GM19351 (cell line): Measurements from ENCODE around the gene IL20RA.
A peak's percentile ranks its signal among the peaks of the same experiment; 100 is the strongest.

ENCODE experiments used
- ATAC-seq: cut with Tn5 transposase; IDR thresholded peaks from one replicate; pipeline ENCODE4 v1.9.1; 2021; ENCODE audit warnings: mild to moderate bottlenecking, moderate library complexity; ENCODE audit not compliant: unreplicated experiment

IL20RA gene

GRCh38 chr6:137045222-137045789, 541 bp upstream of the IL20RA start:
- ATAC-seq: no peak

GRCh38 chr6:137043710-137044365, 927 bp downstream of the IL20RA start:
- no peak for ATAC-seq

- no peak for ATAC-seq
Measured at GRCh38 chr6:137040393-137040792, 4.4 kb downstream of the IL20RA start.

GRCh38 chr6:137039010-137039409, 5.8 kb downstream of the IL20RA start:
- ATAC-seq: no peak

- ATAC-seq: no peak
Measured at GRCh38 chr6:137036566-137037300, 8.0 kb downstream of the IL20RA start.

- ATAC-seq: peak; percentile 100
Measured at GRCh38 chr6:137033828-137034227, 10.9 kb downstream of the IL20RA start.

- no peak for ATAC-seq
Measured at GRCh38 chr6:137031122-137031521, 13.6 kb downstream of the IL20RA start.

GRCh38 chr6:137028912-137029311, 15.9 kb downstream of the IL20RA start:
- no peak for ATAC-seq

GRCh38 chr6:137025786-137026730, 18.7 kb downstream of the IL20RA start:
- no peak for ATAC-seq

- no peak for ATAC-seq
Measured at GRCh38 chr6:137024237-137024990, 20.4 kb downstream of the IL20RA start.

- ATAC-seq: no peak
Measured at GRCh38 chr6:137020776-137021175, 24.0 kb downstream of the IL20RA start.

GRCh38 chr6:137019476-137020272, 25.1 kb downstream of the IL20RA start:
- ATAC-seq: no peak

GRCh38 chr6:137017081-137017480, 27.7 kb downstream of the IL20RA start:
- no peak for ATAC-seq

- no peak for ATAC-seq
Measured at GRCh38 chr6:137016356-137016755, 28.4 kb downstream of the IL20RA start.

- ATAC-seq: no peak
Measured at GRCh38 chr6:137015943-137016342, 28.8 kb downstream of the IL20RA start.

GRCh38 chr6:137013738-137014602, 30.8 kb downstream of the IL20RA start:
- ATAC-seq: no peak

- ATAC-seq: no peak
Measured at GRCh38 chr6:137013031-137013430, 31.7 kb downstream of the IL20RA start.

- ATAC-seq: no peak
Measured at GRCh38 chr6:137011406-137011805, 33.4 kb downstream of the IL20RA start.
